HFFc6 (cell line): ENCODE data around the gene UGT1A6. TPM values are rescaled to one million over a fixed set of nuclear protein-coding genes. Genes with fewer than 3 reads are reported as not detected.

Source experiments
- DNase-seq: peaks from one replicate; pipeline ENCODE4 v3.0.0-alpha.2; 2018
- H3K27ac Mint-ChIP-seq: 2 replicates; pipeline ENCODE4 v1.8.0; 2020; ENCODE audit warnings: mild to moderate bottlenecking, mixed read lengths
- H3K27me3 Mint-ChIP-seq: 2 replicates; pipeline ENCODE4 v1.8.0; 2021; ENCODE audit warnings: mild to moderate bottlenecking, moderate library complexity, mixed read lengths; ENCODE audit not compliant: insufficient read depth
- H3K36me3 Mint-ChIP-seq: 2 replicates; pipeline ENCODE4 v1.8.0; 2021; ENCODE audit warnings: low read depth, mixed read lengths
- H3K4me1 Mint-ChIP-seq: 2 replicates; pipeline ENCODE4 v1.8.0; 2020; ENCODE audit warnings: low read depth, mixed read lengths
- H3K4me3 Mint-ChIP-seq: 2 replicates; pipeline ENCODE4 v1.8.0; 2020; ENCODE audit warnings: mild to moderate bottlenecking, moderate library complexity, mixed read lengths
- H3K9me3 Mint-ChIP-seq: 2 replicates; pipeline ENCODE4 v1.8.0; 2020; ENCODE audit warnings: mild to moderate bottlenecking, mixed read lengths
- total RNA-seq, 6 experiments: library from RNA; stranded (reverse); fragmentation: NEBNext Ultra II Directional; extraction: Animal tissue kit (Norgen Biotek cat#: 25700); gene quantifications; 2 replicates in 1 of 6; 3 replicates in 5 of 6; pipeline ENCODE4 v1.2.3, GENCODE V29; 2021
- TF ChIP-seq, protein P1 (sequence below): fragments of 200-600 bp; sonication (generic); IDR thresholded peaks from 2 replicates; pipeline ENCODE4 v1.5.0; 2021; ENCODE audit warnings: antibody characterized with exemption, mild to moderate bottlenecking

Gene UGT1A6
- total RNA-seq, 6 experiments from 2014 or later: not detected

DNA sequence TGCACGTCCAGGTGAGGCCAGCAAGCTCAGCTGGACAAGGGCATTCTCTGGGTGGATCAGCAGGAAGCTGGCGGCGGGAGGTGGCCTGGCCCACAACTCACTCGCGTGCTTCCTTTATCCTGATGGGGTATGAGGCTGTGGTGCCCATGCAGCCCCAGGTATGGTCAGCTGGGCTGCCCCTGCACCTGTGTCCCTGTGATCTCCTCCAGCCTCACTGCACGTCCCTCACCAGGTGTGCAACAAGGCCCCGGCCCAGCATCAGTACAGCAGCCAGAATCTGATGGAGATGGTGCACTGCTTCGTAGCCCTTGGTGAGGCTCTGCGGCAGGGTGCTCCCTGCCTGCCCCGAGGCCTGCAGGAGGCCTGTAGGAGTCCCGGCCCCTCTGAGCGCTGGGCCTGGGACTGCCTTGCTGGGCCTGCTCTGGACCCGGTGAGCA lies 103.1 kb downstream of the UGT1A6 start:
- H3K9me3 Mint-ChIP-seq: peaks cover 19% of the 10 kb centered on the region
- no peaks in the 10 kb centered on the region for H3K4me1 Mint-ChIP-seq
- TF ChIP-seq, protein P1, sequence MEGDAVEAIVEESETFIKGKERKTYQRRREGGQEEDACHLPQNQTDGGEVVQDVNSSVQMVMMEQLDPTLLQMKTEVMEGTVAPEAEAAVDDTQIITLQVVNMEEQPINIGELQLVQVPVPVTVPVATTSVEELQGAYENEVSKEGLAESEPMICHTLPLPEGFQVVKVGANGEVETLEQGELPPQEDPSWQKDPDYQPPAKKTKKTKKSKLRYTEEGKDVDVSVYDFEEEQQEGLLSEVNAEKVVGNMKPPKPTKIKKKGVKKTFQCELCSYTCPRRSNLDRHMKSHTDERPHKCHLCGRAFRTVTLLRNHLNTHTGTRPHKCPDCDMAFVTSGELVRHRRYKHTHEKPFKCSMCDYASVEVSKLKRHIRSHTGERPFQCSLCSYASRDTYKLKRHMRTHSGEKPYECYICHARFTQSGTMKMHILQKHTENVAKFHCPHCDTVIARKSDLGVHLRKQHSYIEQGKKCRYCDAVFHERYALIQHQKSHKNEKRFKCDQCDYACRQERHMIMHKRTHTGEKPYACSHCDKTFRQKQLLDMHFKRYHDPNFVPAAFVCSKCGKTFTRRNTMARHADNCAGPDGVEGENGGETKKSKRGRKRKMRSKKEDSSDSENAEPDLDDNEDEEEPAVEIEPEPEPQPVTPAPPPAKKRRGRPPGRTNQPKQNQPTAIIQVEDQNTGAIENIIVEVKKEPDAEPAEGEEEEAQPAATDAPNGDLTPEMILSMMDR: no peak
- no peak overlapping the region for H3K4me3 Mint-ChIP-seq
- no peak for DNase-seq
- H3K36me3 Mint-ChIP-seq: no peaks in the 10 kb centered on the region; the same call in 1 of the 2 replicates
- H3K27me3 Mint-ChIP-seq: peaks cover 5% of the 10 kb centered on the region
- no peak overlapping the region for H3K27ac Mint-ChIP-seq

DNA sequence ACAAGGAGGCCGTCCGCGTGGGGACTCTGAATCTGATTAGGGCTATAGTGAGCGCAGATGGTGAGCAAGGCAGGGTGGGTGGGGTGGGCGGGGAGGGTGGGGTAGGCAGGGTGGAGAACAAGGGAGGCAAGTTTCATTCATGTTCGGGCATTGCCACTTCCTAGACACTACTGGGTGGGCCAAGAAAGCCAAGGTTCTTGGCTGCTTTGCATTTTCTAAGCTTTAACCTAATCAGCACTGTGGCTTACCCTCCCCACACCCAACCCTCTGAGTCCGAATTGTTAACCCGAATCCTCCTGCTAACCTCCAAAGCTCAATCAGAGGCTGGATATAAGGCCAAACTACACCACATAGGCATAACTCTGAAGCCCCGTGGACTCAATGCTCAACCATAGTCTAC lies 103.6 kb downstream of the UGT1A6 start:
- Mint-ChIP-seq H3K9me3 (peaks cover 14% of the 10 kb centered on the region), H3K27ac (no peak overlapping the region), H3K27me3 (peaks cover 5% of the 10 kb centered on the region), H3K4me3 (no peak overlapping the region), H3K4me1 (no peaks in the 10 kb centered on the region), H3K36me3 (no peaks in the 10 kb centered on the region; the same call in 1 of the 2 replicates)
- TF ChIP-seq, protein P1: no peak
- no peak for DNase-seq

DNA sequence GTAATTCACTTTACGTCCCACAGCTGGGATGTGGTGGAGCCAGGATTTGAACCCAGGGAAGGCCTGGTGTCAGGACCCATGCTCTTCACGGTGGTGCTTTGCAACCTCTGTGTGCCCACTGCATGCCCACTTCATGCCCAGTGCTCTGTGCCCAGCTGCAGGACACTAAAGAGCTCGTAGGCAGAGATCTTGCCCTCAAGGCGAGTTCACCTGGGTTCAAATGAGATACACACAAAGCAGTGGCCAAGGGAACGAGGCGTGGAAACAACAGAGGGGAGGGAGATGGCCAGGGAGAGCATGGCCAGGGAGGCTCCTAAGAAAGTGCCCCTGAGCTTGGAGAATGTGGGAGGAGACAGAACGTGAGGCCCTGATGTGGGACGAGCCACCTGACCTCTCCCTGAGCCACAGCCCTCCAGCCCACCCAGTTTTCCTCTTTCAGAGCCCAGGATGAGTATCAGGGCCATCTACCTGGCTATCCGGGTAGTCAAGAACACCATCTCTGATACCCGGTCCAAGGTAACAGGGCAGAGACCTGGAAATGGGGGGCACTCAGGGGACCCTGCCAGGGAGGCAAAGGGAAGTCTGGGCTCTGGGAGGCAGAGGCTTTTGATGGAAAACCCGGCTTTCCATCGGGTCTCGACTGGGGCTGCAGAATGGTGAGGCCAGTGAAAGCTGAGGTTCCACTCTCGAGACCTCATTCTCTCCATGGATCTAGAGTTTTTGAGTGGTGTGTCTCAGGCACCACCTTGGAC lies 105.8 kb downstream of the UGT1A6 start:
- DNase-seq: no peak
- TF ChIP-seq, protein P1: no peak
- Mint-ChIP-seq H3K27ac (no peak overlapping the region), H3K4me3 (no peak overlapping the region), H3K4me1 (no peaks in the 10 kb centered on the region), H3K9me3 (peaks cover 4% of the 10 kb centered on the region), H3K27me3 (peaks cover 4% of the 10 kb centered on the region), H3K36me3 (no peaks in the 10 kb centered on the region; the same call in 1 of the 2 replicates)

DNA sequence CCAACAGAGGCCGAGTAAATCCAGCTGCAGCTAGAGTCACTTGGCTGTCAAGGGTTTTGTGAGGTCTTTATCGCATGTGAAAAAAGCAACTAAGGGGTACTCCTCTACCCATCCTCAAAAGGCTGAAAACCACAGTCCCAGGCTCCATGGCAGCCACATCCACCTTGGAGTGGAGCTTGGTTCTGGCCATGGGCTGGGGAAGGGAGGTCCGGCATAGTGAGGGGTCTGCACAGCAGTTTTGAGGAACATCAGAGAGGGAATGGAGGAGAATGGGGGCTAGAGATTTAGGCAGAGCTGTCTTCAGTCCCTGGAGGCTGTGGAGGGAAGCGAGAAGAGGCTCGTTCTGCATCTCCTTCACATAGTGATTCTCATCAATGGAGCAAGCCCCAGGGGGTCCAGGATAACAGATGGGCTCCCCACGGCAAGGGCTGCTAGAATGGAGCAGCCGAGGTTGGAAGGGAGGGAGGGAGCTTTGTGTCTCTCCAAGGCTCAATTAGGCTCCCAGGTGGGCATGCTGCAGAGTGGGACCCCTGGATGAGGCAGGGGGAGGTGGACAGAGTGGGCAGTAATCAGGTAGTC lies 106.5 kb downstream of the UGT1A6 start:
- H3K4me1 Mint-ChIP-seq: no peaks in the 10 kb centered on the region
- H3K27me3 Mint-ChIP-seq: peaks cover 4% of the 10 kb centered on the region
- H3K27ac Mint-ChIP-seq: no peak overlapping the region
- H3K4me3 Mint-ChIP-seq: no peak overlapping the region
- H3K9me3 Mint-ChIP-seq: peaks cover 4% of the 10 kb centered on the region
- TF ChIP-seq, protein P1: no peak
- DNase-seq: no peak
- no peaks in the 10 kb centered on the region; the same call in 1 of the 2 replicates for H3K36me3 Mint-ChIP-seq

DNA sequence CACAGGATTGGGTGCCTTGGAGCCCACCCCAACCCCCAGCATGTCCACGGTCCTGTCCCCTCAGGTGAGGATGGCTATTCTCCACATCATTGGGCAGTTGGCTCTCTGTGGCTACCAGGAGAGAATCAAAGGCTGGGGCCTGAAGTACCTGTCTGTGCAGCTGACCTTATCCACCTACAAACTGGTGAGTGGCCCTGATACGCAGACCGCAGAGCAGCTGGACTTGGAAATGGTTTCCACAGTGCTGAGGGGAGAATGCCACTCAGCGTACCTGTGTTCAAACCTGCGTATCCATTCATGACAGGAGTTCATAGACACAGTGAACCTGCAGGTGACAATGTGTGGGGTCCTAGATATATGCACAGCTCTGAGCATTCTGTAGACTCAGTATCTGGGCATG lies 107.0 kb downstream of the UGT1A6 start:
- H3K36me3 Mint-ChIP-seq: no peaks in the 10 kb centered on the region; the same call in 1 of the 2 replicates
- no peak for DNase-seq
- H3K4me1 Mint-ChIP-seq: no peaks in the 10 kb centered on the region
- peaks cover 9% of the 10 kb centered on the region for H3K27me3 Mint-ChIP-seq
- no peak overlapping the region for H3K27ac Mint-ChIP-seq
- TF ChIP-seq, protein P1: no peak
- no peak overlapping the region for H3K4me3 Mint-ChIP-seq
- peaks cover 3% of the 10 kb centered on the region; the same call in 1 of the 2 replicates for H3K9me3 Mint-ChIP-seq
